Liver (tissue), 9 donors: ENCODE results near the gene HIRIP3. TPM values are rescaled to one million over a fixed set of nuclear protein-coding genes. Genes with fewer than 3 reads are reported as not detected.

Experiments used
- DNase-seq: peaks from one replicate; pipeline ENCODE4 v3.0.0-alpha.2; 2017; ENCODE audit warnings: low spot score
- H3K27ac ChIP-seq, 2 donors: one replicate each; pipeline ENCODE4 v1.7.0; 2013; ENCODE audit warnings: inconsistent platforms in 2 of 2, low read length in 2 of 2, control low read depth in 1 of 2, low read depth in 1 of 2, mild to moderate bottlenecking in 1 of 2
- H3K27me3 ChIP-seq, 4 donors: one replicate each; pipeline versions ENCODE4 v1.6.1 to v1.7.0; 2013; ENCODE audit warnings: low read length in 3 of 4, inconsistent platforms in 1 of 4, mild to moderate bottlenecking in 1 of 4, moderate library complexity in 1 of 4; ENCODE audit not compliant: control insufficient read depth in 4 of 4, insufficient read depth in 4 of 4
- H3K36me3 ChIP-seq, 4 donors: one replicate each; pipeline versions ENCODE4 v1.6.1 to v1.7.0; 2013; ENCODE audit warnings: low read length in 3 of 4, mild to moderate bottlenecking in 3 of 4, low read depth in 1 of 4, moderate library complexity in 1 of 4; ENCODE audit not compliant: control insufficient read depth in 4 of 4, insufficient read depth in 3 of 4
- H3K4me1 ChIP-seq, 4 donors: one replicate each; pipeline versions ENCODE4 v1.6.1 to v1.7.0; 2013; ENCODE audit warnings: low read length in 3 of 4, mild to moderate bottlenecking in 3 of 4, moderate library complexity in 1 of 4; ENCODE audit not compliant: control insufficient read depth in 4 of 4, insufficient read depth in 4 of 4
- H3K4me3 ChIP-seq, 3 donors: one replicate each; pipeline versions ENCODE4 v1.6.1 to v1.7.0; 2013; ENCODE audit warnings: low read length in 3 of 3, control low read depth in 1 of 3, low read depth in 1 of 3, mild to moderate bottlenecking in 1 of 3
- H3K9ac ChIP-seq, 2 donors: one replicate each; pipeline ENCODE4 v1.7.0; 2013; ENCODE audit warnings: low read length in 2 of 2, mild to moderate bottlenecking in 2 of 2, moderate library complexity in 2 of 2, control low read depth in 1 of 2, low read depth in 1 of 2
- H3K9me3 ChIP-seq, 4 donors: one replicate each; pipeline versions ENCODE4 v1.6.1 to v1.7.0; 2013; ENCODE audit warnings: low read length in 3 of 4; ENCODE audit not compliant: control insufficient read depth in 4 of 4
- EGR1 ChIP-seq, 2 donors: IDR thresholded peaks; 2 replicates each; pipeline ENCODE4 v1.6.1; 2016 to 2018; ENCODE audit warnings: antibody characterized with exemption in 2 of 2, low read depth in 2 of 2
- FOXA1 ChIP-seq: IDR thresholded peaks from 2 replicates; pipeline ENCODE4 v1.6.1; 2016; ENCODE audit warnings: antibody characterized with exemption
- FOXA2 ChIP-seq: IDR thresholded peaks from 2 replicates; pipeline ENCODE4 v1.6.1; 2016; ENCODE audit warnings: antibody characterized with exemption
- GABPA ChIP-seq, 2 donors: IDR thresholded peaks in 1 of 2; conservative IDR thresholded peaks in 1 of 2; 2 replicates each; pipeline ENCODE4 v1.6.1; 2016; ENCODE audit warnings: antibody characterized with exemption in 2 of 2, mild to moderate bottlenecking in 1 of 2, moderate library complexity in 1 of 2
- HNF4A ChIP-seq, 2 donors: conservative IDR thresholded peaks; 2 replicates each; pipeline ENCODE4 v1.6.1; 2016; ENCODE audit warnings: antibody characterized with exemption in 2 of 2, mild to moderate bottlenecking in 2 of 2
- JUND ChIP-seq, 2 donors: IDR thresholded peaks; 2 replicates each; pipeline ENCODE4 v1.6.1; 2016; ENCODE audit warnings: antibody characterized with exemption in 2 of 2
- NR2F2 ChIP-seq: IDR thresholded peaks from 2 replicates; pipeline ENCODE4 v1.6.1; 2016; ENCODE audit warnings: antibody characterized with exemption
- RXRA ChIP-seq, 2 donors: IDR thresholded peaks; 2 replicates each; pipeline ENCODE4 v1.6.1; 2017 to 2018; ENCODE audit warnings: antibody characterized with exemption in 2 of 2, mild to moderate bottlenecking in 1 of 2
- SP1 ChIP-seq: IDR thresholded peaks from 2 replicates; pipeline ENCODE4 v1.6.1; 2018; ENCODE audit warnings: antibody characterized with exemption, mild to moderate bottlenecking
- TAF1 ChIP-seq: conservative IDR thresholded peaks from 2 replicates; pipeline ENCODE4 v1.6.1; 2016; ENCODE audit warnings: antibody characterized with exemption, mild to moderate bottlenecking
- YY1 ChIP-seq: IDR thresholded peaks from 2 replicates; pipeline ENCODE4 v1.6.1; 2016; ENCODE audit warnings: antibody characterized with exemption, mild to moderate bottlenecking
- WGBS: extraction: QIAGEN DNeasy Blood & Tissue Kit; methylation state at CpG from one replicate; pipeline ENCODE4 v1.1.7; 2013; 5-methylcytosine and 5-hydroxymethylcytosine counted together
- polyA plus RNA-seq, 2 donors: library from polyadenylated mRNA; stranded (reverse) in 1 of 2; unstranded in 1 of 2; fragments of 200-250 nt in 1 of 2; fragments of >200 nt in 1 of 2; fragmentation: Nextera tagmentation in 1 of 2; extraction: Ambion mirVana in 1 of 2; gene quantifications; one replicate each; pipeline versions ENCODE4 v1.2.1 to v1.2.3, GENCODE V29; 2013 to 2015
- total RNA-seq, 2 donors: library from RNA; depleted of rRNA; stranded (reverse); fragments of >200 nt; gene quantifications; one replicate each; pipeline ENCODE4 v1.2.3, GENCODE V29; 2014
- TF ChIP-seq, protein P1 (sequence below): fragments of 150-350 bp; IDR thresholded peaks from 2 replicates; pipeline ENCODE4 v1.5.1; 2017; ENCODE audit warnings: improper control_type of control experiment, low read depth, low read length; ENCODE audit not compliant: missing input control
- TF ChIP-seq, protein P2 (sequence below): IDR thresholded peaks from 2 replicates; pipeline ENCODE4 v1.6.1; 2016; ENCODE audit warnings: antibody characterized with exemption
- TF ChIP-seq, protein P3 (sequence below): IDR thresholded peaks from 2 replicates; pipeline ENCODE4 v1.6.1; 2016; ENCODE audit warnings: antibody characterized with exemption
- TF ChIP-seq, protein P4 (sequence below): IDR thresholded peaks from 2 replicates; pipeline ENCODE4 v1.6.1; 2016; ENCODE audit warnings: antibody characterized with exemption
- donor health status: healthy.
- donor health status: healthy.
- donor health status: healthy.
- donor health status: healthy.
- donor health status: healthy.

Gene HIRIP3
- total and polyA plus RNA-seq, 4 donors = 5.7 to 10.5 (median 9.1) TPM

DNA sequence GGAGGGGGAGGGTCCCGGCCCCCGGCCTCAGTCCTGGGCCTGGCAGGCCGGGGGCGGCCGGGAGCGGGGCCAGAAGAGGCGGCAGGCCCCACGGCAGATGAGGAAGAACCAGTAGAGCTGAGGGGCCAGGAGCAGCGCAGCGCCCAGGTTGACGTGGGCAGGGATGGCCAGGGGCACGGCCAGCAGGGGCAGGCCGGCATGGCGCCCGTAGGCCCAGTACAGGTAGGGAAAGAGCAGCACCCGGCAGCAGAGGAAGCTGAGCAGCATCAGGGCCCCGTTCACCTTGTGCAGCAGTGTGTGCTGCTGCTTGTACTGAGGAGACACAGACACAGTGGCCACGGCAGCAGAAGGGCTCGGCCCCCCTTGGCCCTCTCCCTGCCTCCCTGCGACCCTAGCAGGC lies 29.7 kb upstream of the HIRIP3 start (continued):
- TF ChIP-seq, protein P1, sequence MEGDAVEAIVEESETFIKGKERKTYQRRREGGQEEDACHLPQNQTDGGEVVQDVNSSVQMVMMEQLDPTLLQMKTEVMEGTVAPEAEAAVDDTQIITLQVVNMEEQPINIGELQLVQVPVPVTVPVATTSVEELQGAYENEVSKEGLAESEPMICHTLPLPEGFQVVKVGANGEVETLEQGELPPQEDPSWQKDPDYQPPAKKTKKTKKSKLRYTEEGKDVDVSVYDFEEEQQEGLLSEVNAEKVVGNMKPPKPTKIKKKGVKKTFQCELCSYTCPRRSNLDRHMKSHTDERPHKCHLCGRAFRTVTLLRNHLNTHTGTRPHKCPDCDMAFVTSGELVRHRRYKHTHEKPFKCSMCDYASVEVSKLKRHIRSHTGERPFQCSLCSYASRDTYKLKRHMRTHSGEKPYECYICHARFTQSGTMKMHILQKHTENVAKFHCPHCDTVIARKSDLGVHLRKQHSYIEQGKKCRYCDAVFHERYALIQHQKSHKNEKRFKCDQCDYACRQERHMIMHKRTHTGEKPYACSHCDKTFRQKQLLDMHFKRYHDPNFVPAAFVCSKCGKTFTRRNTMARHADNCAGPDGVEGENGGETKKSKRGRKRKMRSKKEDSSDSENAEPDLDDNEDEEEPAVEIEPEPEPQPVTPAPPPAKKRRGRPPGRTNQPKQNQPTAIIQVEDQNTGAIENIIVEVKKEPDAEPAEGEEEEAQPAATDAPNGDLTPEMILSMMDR = no peak
- TF ChIP-seq NR2F2 = no peak
- no peak for TF ChIP-seq FOXA2
- no peak for TF ChIP-seq HNF4A (conservative IDR thresholded peaks at IDR 0.05)
- TF ChIP-seq SP1 = no peak
- TF ChIP-seq GABPA (IDR thresholded peaks at IDR 0.05 in 1 of 2, conservative IDR thresholded peaks at IDR 0.05 in 1 of 2) = no peak
- TF ChIP-seq RXRA (IDR thresholded peaks at IDR 0.05) = no peak

DNA sequence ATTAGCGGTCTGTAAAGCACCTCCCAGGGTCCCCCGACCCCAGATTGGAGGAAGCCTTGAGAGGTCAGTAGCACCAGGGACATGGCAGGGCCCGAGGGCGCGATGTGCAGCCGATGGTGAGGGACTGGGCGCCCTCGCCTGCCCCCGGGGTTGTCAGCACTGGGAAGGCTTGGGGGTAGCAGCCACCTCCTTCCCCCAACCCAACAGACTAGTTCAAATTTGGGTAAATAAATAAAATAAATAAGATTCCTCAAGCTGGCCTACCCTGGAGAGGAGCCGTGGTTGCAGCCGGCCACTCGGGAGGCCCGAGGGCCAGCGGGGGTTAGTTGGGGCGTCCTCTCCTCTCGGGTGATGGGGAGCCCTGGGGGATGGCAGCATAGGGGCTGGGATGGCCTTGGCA lies 29.0 kb upstream of the HIRIP3 start:
- peaks cover 2 to 8% (median 4%) of the 10 kb centered on the region in 4 donors for H3K4me1 ChIP-seq
- H3K27me3 ChIP-seq = peaks cover 0 to 2% (median 0%) of the 10 kb centered on the region in 4 donors
- H3K27ac ChIP-seq = no peak overlapping the region
- no peak overlapping the region for H3K4me3 ChIP-seq
- 66% methylated on average over 16 of the region's 16 CpGs for WGBS
- no peak for DNase-seq
- no peak for TF ChIP-seq EGR1 (IDR thresholded peaks at IDR 0.05; ENCODE audit: low read depth in 2 of 2)
- TF ChIP-seq HNF4A (conservative IDR thresholded peaks at IDR 0.05) = no peak
- TF ChIP-seq, protein P2, sequence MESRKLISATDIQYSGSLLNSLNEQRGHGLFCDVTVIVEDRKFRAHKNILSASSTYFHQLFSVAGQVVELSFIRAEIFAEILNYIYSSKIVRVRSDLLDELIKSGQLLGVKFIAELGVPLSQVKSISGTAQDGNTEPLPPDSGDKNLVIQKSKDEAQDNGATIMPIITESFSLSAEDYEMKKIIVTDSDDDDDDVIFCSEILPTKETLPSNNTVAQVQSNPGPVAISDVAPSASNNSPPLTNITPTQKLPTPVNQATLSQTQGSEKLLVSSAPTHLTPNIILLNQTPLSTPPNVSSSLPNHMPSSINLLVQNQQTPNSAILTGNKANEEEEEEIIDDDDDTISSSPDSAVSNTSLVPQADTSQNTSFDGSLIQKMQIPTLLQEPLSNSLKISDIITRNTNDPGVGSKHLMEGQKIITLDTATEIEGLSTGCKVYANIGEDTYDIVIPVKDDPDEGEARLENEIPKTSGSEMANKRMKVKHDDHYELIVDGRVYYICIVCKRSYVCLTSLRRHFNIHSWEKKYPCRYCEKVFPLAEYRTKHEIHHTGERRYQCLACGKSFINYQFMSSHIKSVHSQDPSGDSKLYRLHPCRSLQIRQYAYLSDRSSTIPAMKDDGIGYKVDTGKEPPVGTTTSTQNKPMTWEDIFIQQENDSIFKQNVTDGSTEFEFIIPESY = no peak
- TF ChIP-seq RXRA (IDR thresholded peaks at IDR 0.05) = no peak
- TF ChIP-seq JUND (IDR thresholded peaks at IDR 0.05) = no peak
- TF ChIP-seq, protein P3, sequence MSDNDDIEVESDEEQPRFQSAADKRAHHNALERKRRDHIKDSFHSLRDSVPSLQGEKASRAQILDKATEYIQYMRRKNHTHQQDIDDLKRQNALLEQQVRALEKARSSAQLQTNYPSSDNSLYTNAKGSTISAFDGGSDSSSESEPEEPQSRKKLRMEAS = no peak
- TF ChIP-seq, protein P1 = no peak
- TF ChIP-seq TAF1 = no peak
- TF ChIP-seq NR2F2 = no peak
- TF ChIP-seq FOXA1 = no peak
- no peak for TF ChIP-seq SP1
- TF ChIP-seq, protein P4, sequence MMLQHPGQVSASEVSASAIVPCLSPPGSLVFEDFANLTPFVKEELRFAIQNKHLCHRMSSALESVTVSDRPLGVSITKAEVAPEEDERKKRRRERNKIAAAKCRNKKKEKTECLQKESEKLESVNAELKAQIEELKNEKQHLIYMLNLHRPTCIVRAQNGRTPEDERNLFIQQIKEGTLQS = no peak
- TF ChIP-seq GABPA (IDR thresholded peaks at IDR 0.05 in 1 of 2, conservative IDR thresholded peaks at IDR 0.05 in 1 of 2) = no peak
- no peaks in the 10 kb centered on the region for H3K9me3 ChIP-seq
- no peak overlapping the region for H3K9ac ChIP-seq
- no peaks in the 10 kb centered on the region for H3K36me3 ChIP-seq

DNA sequence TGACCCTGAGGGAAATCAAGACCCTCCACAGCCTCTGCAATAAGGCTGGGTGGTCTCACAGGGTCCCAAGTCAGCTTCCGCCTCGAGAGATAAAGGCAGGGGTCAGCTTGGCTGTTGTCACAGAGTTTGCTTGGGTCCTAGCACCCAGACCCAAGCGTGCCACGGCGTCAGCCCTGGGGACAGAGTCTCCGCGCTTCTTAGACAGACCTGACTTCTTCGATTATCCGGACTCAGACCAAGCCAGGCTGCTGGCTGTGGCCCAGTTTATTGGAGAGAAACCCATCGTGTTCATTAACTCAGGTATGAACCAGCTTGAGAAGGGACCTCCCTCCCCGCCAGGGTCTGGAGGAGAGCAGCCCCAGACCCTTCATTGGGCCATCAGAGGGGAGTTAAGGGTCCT lies 28.2 kb upstream of the HIRIP3 start:
- Histone ChIP-seq H3K9me3 (no peaks in the 10 kb centered on the region), H3K9ac (no peak overlapping the region), H3K4me1 (peaks cover 2 to 8% (median 4%) of the 10 kb centered on the region in 4 donors), H3K36me3 (no peaks in the 10 kb centered on the region), H3K27ac (no peak overlapping the region), H3K4me3 (no peak overlapping the region), H3K27me3 (no peaks in the 10 kb centered on the region)
- no peak for TF ChIP-seq YY1
- TF ChIP-seq, protein P4 = no peak
- DNase-seq = no peak
- WGBS = 84% methylated on average over 11 of the region's 11 CpGs
